ENCODE measurements around the gene TMEM178B. TPM values are rescaled to one million over a fixed set of nuclear protein-coding genes. Genes with fewer than 3 reads are reported as not detected.

TMEM178B gene
- total RNA-seq, 2 donors from 2014 or later, result 1.7 to 4.1 TPM

- Histone ChIP-seq H3K27ac (ENCODE audit: low read depth, low read length) (no peak overlapping the region), H3K4me3 (ENCODE audit: low read length) (no peak overlapping the region), H3K9ac (ENCODE audit: extremely low read depth, low read length, poor library complexity, severe bottlenecking) (no peak overlapping the region), H3K27me3 (ENCODE audit: control insufficient read depth, insufficient read depth, low read length, poor library complexity, severe bottlenecking) (no peaks in the 10 kb centered on the region), H3K9me3 (ENCODE audit: control insufficient read depth, low read length) (no peaks in the 10 kb centered on the region), H3K36me3 (ENCODE audit: control insufficient read depth, insufficient read depth, low read length) (no peaks in the 10 kb centered on the region), H3K4me1 (ENCODE audit: control insufficient read depth, insufficient read depth, low read length) (no peaks in the 10 kb centered on the region)
- DNase-seq, result no peak
- no peak for TF ChIP-seq CTCF (conservative IDR thresholded peaks at IDR 0.05)
- WGBS, 2 experiments (ENCODE audit: insufficient coverage in 1 of 2, insufficient read length in 1 of 2), result 84 to 87% methylated on average over 4 of the region's 4 CpGs
- peaks cover 1% of the 10 kb centered on the region for H3K27me3 Mint-ChIP-seq (ENCODE audit: insufficient read depth)
- H3K4me1 Mint-ChIP-seq, result no peaks in the 10 kb centered on the region
- no peaks in the 10 kb centered on the region for H3K36me3 Mint-ChIP-seq (ENCODE audit: low read depth)
- no peak overlapping the region for H3K27ac Mint-ChIP-seq
- H3K4me3 Mint-ChIP-seq, result no peak overlapping the region
- H3K9me3 Mint-ChIP-seq, result no peaks in the 10 kb centered on the region
Measured at GRCh38 chr7:141527076-141527475, 453.2 kb downstream of the TMEM178B start.

GRCh38 chr7:141528399-141528798 lies 454.5 kb downstream of the TMEM178B start:
- Histone ChIP-seq H3K27me3 (ENCODE audit: control insufficient read depth, insufficient read depth, low read length, poor library complexity, severe bottlenecking) (no peaks in the 10 kb centered on the region), H3K9ac (ENCODE audit: extremely low read depth, low read length, poor library complexity, severe bottlenecking) (no peak overlapping the region), H3K4me3 (ENCODE audit: low read length) (no peak overlapping the region), H3K4me1 (ENCODE audit: control insufficient read depth, insufficient read depth, low read length) (no peaks in the 10 kb centered on the region), H3K27ac (ENCODE audit: low read depth, low read length) (no peak overlapping the region), H3K9me3 (ENCODE audit: control insufficient read depth, low read length) (no peaks in the 10 kb centered on the region), H3K36me3 (ENCODE audit: control insufficient read depth, insufficient read depth, low read length) (no peaks in the 10 kb centered on the region)
- Mint-ChIP-seq H3K4me1 (no peaks in the 10 kb centered on the region), H3K9me3 (no peaks in the 10 kb centered on the region), H3K36me3 (ENCODE audit: low read depth) (no peaks in the 10 kb centered on the region), H3K4me3 (no peak overlapping the region), H3K27me3 (ENCODE audit: insufficient read depth) (peaks cover 1% of the 10 kb centered on the region), H3K27ac (no peak overlapping the region)
- no peak for DNase-seq
- no peak for TF ChIP-seq CTCF (conservative IDR thresholded peaks at IDR 0.05)
- 80 to 96% methylated on average over 1 to 3 of the region's 3 CpGs for WGBS, 2 experiments (ENCODE audit: insufficient coverage in 1 of 2, insufficient read length in 1 of 2)

Other genes starting within 250 kb of the TMEM178B start
- gene BRAF, start 149.1 kb upstream of the TMEM178B start, total RNA-seq, result 10 to 100 TPM; 45.7 to 46.7 TPM
- gene MRPS33, start 59.1 kb upstream of the TMEM178B start, total RNA-seq, result 10 to 100 TPM; 57.0 to 60.2 TPM